ENCODE data around the gene ERGIC3. TPM values are rescaled to one million over a fixed set of nuclear protein-coding genes. Genes with fewer than 3 reads are reported as not detected.
A peak's percentile ranks its signal among the peaks of the same experiment; 100 is the strongest.

Gene ERGIC3
- total and polyA plus RNA-seq, 2 of the 4 experiments (the other 2 are of a cell fraction) = 434 to 438 TPM

DNA sequence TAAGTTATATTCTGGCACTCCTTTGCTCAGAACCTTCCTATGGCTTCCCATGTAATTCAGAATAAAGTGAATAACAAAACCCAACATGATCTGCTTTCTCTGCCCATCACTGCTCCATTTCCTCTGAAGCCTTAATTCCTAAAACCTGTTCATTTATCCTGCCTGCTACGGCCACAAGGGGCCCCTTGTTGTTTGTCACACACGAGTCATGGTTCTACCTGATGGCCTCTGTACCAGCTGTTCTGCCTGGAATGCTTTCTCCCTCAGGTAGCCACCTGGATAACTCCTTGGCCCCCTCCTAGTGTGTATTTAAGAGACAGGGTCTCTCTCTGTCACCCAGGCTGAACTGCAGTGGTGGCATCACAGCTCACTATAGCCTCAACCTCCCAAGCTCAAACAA is 26.8 kb downstream of the ERGIC3 start:
- no peak overlapping the region for H3K14ac ChIP-seq (replicated peaks; ENCODE audit: low read depth, low read length)
- no peak overlapping the region for H3K4ac ChIP-seq (ENCODE audit: low read depth, low read length)
- H2BK5ac ChIP-seq (ENCODE audit: low read depth, low read length, poor library complexity, severe bottlenecking) = no peak overlapping the region
- no peak overlapping the region for H3K56ac ChIP-seq (ENCODE audit: extremely low read depth, insufficient read depth, low read length)
- no peak overlapping the region for H2BK120ac ChIP-seq (ENCODE audit: low read depth, low read length)
- no TSS peak for BruUV-seq (replicated peaks)
- H2AFZ ChIP-seq (replicated peaks; ENCODE audit: low read length, poor library complexity) = no peak overlapping the region
- H2AK5ac ChIP-seq (ENCODE audit: low read depth, low read length) = no peak overlapping the region
- H2BK15ac ChIP-seq (ENCODE audit: low read depth, low read length) = no peak overlapping the region
- H3K18ac ChIP-seq (ENCODE audit: low read depth, low read length) = no peak overlapping the region
- no peak overlapping the region for H2BK20ac ChIP-seq (ENCODE audit: low read depth, low read length)
- no peak overlapping the region for H2AK9ac ChIP-seq (replicated peaks; ENCODE audit: low read depth, low read length, poor library complexity)
- intact Hi-C loops (cut with micrococcal nuclease) (loop anchor here (10.0 kb wide), 1 partner anchor 96 kb away; the partner anchor contains the start of genes CPNE1 and RBM12), dilution Hi-C loops (cut with HindIII; ENCODE audit: low sequenced_read_pairs, unreplicated experiment) (no loop called here), in situ Hi-C loops (cut with MboI; ENCODE audit: low sequenced_read_pairs) (no loop called here)
- no peaks in the 10 kb centered on the region for H4K20me1 ChIP-seq (ENCODE audit: insufficient read depth, low read length)
- H4K8ac ChIP-seq (ENCODE audit: low read depth in 2 of 2, low read length in 2 of 2) = no peak overlapping the region
- CTCF ChIA-PET = interaction anchor here (0.7 kb wide), 1 partner anchor 1069 kb away, joined by 4 read pairs; no protein-coding TSS in a partner anchor
- H3K23ac ChIP-seq (ENCODE audit: low read depth, low read length) = no peak overlapping the region
- no peaks in the 10 kb centered on the region for H3K79me1 ChIP-seq (ENCODE audit: low read depth in 1 of 2, low read length in 2 of 2)
- no peaks in the 10 kb centered on the region for H3K4me1 ChIP-seq (ENCODE audit: control insufficient read depth, insufficient read depth, low read length)
- no peak for TF ChIP-seq RCOR1 (IDR thresholded peaks at IDR 0.05; ENCODE audit: insufficient replicate concordance, low read length)
- TF ChIP-seq, protein P1, sequence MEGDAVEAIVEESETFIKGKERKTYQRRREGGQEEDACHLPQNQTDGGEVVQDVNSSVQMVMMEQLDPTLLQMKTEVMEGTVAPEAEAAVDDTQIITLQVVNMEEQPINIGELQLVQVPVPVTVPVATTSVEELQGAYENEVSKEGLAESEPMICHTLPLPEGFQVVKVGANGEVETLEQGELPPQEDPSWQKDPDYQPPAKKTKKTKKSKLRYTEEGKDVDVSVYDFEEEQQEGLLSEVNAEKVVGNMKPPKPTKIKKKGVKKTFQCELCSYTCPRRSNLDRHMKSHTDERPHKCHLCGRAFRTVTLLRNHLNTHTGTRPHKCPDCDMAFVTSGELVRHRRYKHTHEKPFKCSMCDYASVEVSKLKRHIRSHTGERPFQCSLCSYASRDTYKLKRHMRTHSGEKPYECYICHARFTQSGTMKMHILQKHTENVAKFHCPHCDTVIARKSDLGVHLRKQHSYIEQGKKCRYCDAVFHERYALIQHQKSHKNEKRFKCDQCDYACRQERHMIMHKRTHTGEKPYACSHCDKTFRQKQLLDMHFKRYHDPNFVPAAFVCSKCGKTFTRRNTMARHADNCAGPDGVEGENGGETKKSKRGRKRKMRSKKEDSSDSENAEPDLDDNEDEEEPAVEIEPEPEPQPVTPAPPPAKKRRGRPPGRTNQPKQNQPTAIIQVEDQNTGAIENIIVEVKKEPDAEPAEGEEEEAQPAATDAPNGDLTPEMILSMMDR (conservative IDR thresholded peaks at IDR 0.05; ENCODE audit: low read depth, low read length) = 0 out of 2 replicates have a peak, but pooled peaks have one; percentile 3
- H3K9me3 ChIP-seq (ENCODE audit: control insufficient read depth, insufficient read depth, low read length) = peaks cover 3% of the 10 kb centered on the region; the same call in 1 of the 2 replicates
- H4K91ac ChIP-seq (ENCODE audit: insufficient read depth, low read depth, low read length) = no peak overlapping the region
- H3K9ac ChIP-seq (ENCODE audit: low read depth, low read length) = no peak overlapping the region
- POLR2A ChIA-PET (ENCODE audit: unreplicated experiment) = no interaction called here
- H4K5ac ChIP-seq (ENCODE audit: low read depth, low read length) = no peak overlapping the region
- H3K4me2 ChIP-seq (ENCODE audit: low read depth, low read length) = no peak overlapping the region
- WGBS, 2 experiments (ENCODE audit: extremely low coverage in 2 of 2, insufficient read length in 1 of 2) = 17% methylated on average over 1 of the region's 2 CpGs; no CpG with 5 or more reads in 1 of the 2 experiments
- no peaks in the 10 kb centered on the region for H3K9me1 ChIP-seq (ENCODE audit: insufficient read depth, low read length)
- no peaks in the 10 kb centered on the region for H3K36me3 ChIP-seq (ENCODE audit: control insufficient read depth, insufficient read depth, low read length)
- ATAC-seq (ENCODE audit: low read depth) = no peak
- H3K27me3 ChIP-seq (ENCODE audit: control insufficient read depth, insufficient read depth, low read length) = no peaks in the 10 kb centered on the region
- H3K4me3 ChIP-seq (ENCODE audit: insufficient read depth, low read depth, low read length) = no peak overlapping the region
- no peak overlapping the region for H3K27ac ChIP-seq (ENCODE audit: insufficient read depth, low read length)
- DNase-seq = no peak

Measured in IMR-90 (cell line).